ENCODE measurements around the gene LIF. TPM values are rescaled to one million over a fixed set of nuclear protein-coding genes. Genes with fewer than 3 reads are reported as not detected.

LIF gene
- total RNA-seq, 4 donors from 2014 or later = 4.2 to 15.3 (median 8.5) TPM

- no peak for DNase-seq (ENCODE audit: low spot score in 2 of 2)
- 83% methylated on average over 13 of the region's 16 CpGs for WGBS
- no peak for TF ChIP-seq POLR2A (IDR thresholded peaks at IDR 0.05)
- no peak for TF ChIP-seq EP300 (IDR thresholded peaks at IDR 0.05)
- TF ChIP-seq CTCF (IDR thresholded peaks at IDR 0.05) = no peak
- no peak for TF ChIP-seq POLR2AphosphoS5 (IDR thresholded peaks at IDR 0.05)
These were observed 26.4 kb upstream of the LIF start for GRCh38 chr22:30272781-30273601.

GRCh38 chr22:30270832-30271231 lies 24.3 kb upstream of the LIF start:
- DNase-seq (ENCODE audit: low spot score in 2 of 2) = no peak

More at GRCh38 chr22:30272781-30273601, 26.4 kb upstream of the LIF start:
- H3K9me3 ChIP-seq = no peaks in the 10 kb centered on the region
- peaks cover 27% of the 10 kb centered on the region for H3K4me1 ChIP-seq
- no peaks in the 10 kb centered on the region for H3K27me3 ChIP-seq
- no peaks in the 10 kb centered on the region for H3K36me3 ChIP-seq
- H3K27ac ChIP-seq = no peak overlapping the region
- no peak overlapping the region for H3K4me3 ChIP-seq

GRCh38 chr22:30268331-30268730 lies 21.8 kb upstream of the LIF start:
- WGBS = 84% methylated on average over 8 of the region's 8 CpGs
- TF ChIP-seq EP300 (IDR thresholded peaks at IDR 0.05) (no peak), POLR2A (IDR thresholded peaks at IDR 0.05) (no peak), POLR2AphosphoS5 (IDR thresholded peaks at IDR 0.05) (no peak), CTCF (IDR thresholded peaks at IDR 0.05) (no peak)

More at GRCh38 chr22:30270832-30271231, 24.3 kb upstream of the LIF start:
- Histone ChIP-seq H3K36me3 (no peaks in the 10 kb centered on the region), H3K27ac (no peak overlapping the region), H3K27me3 (no peaks in the 10 kb centered on the region), H3K9me3 (no peaks in the 10 kb centered on the region), H3K4me3 (no peak overlapping the region), H3K4me1 (peaks cover 15% of the 10 kb centered on the region)
- peak in 1 of 3 donors; percentile 15 for TF ChIP-seq POLR2AphosphoS5 (IDR thresholded peaks at IDR 0.05)
- TF ChIP-seq POLR2A (IDR thresholded peaks at IDR 0.05) = peak in 1 of 2 donors; percentile 17
- no peak for TF ChIP-seq CTCF (IDR thresholded peaks at IDR 0.05)
- 88% methylated on average over 16 of the region's 16 CpGs for WGBS

GRCh38 chr22:30267382-30268302 lies 21.1 kb upstream of the LIF start:
- Histone ChIP-seq H3K9me3 (no peaks in the 10 kb centered on the region), H3K4me1 (peaks cover 8% of the 10 kb centered on the region), H3K36me3 (no peaks in the 10 kb centered on the region), H3K4me3 (no peak overlapping the region), H3K27me3 (no peaks in the 10 kb centered on the region), H3K27ac (no peak overlapping the region)
- 87% methylated on average over 14 of the region's 14 CpGs for WGBS
- DNase-seq (ENCODE audit: low spot score in 2 of 2) = no peak
- TF ChIP-seq EP300 (IDR thresholded peaks at IDR 0.05) = no peak
- TF ChIP-seq CTCF (IDR thresholded peaks at IDR 0.05) = no peak
- TF ChIP-seq POLR2A (IDR thresholded peaks at IDR 0.05) = no peak
- TF ChIP-seq POLR2AphosphoS5 (IDR thresholded peaks at IDR 0.05) = no peak

More at GRCh38 chr22:30268331-30268730, 21.8 kb upstream of the LIF start:
- H3K27me3 ChIP-seq = no peaks in the 10 kb centered on the region
- no peak overlapping the region for H3K27ac ChIP-seq
- no peak overlapping the region for H3K4me3 ChIP-seq
- no peaks in the 10 kb centered on the region for H3K9me3 ChIP-seq
- H3K36me3 ChIP-seq = no peaks in the 10 kb centered on the region
- H3K4me1 ChIP-seq = peaks cover 3% of the 10 kb centered on the region
- DNase-seq (ENCODE audit: low spot score in 2 of 2) = no peak
